AML-193 (cell line): ENCODE measurements around the gene CSTB.
"Not testable (repeated sequence)": the region's sequence is repeated elsewhere in the genome, so short reads cannot be mapped to it uniquely, and the experiment has no call there.

Experiments
- DNase-seq, 2 experiments: peaks; one replicate each; lab custom pipeline; 2025; lab: John Stamatoyannopoulos, UW

Gene CSTB

GRCh38 chr21:43775795-43776430 lies at the start of gene CSTB:
TSS of gene CSTB (minus strand) at chr21:43776308. CDS start at chr21:43776269, 39 bp downstream.
- DNase-seq: peak; percentile 26 to 33

- no peak for DNase-seq
Observed at GRCh38 chr21:43825242-43825935, 49.3 kb upstream of the CSTB start.

GRCh38 chr21:43824333-43825241 lies 48.5 kb upstream of the CSTB start:
- no peak for DNase-seq

- not testable (repeated sequence) for DNase-seq
Observed at GRCh38 chr21:43822741-43823140, 46.6 kb upstream of the CSTB start.

- not testable (repeated sequence) for DNase-seq
Observed at GRCh38 chr21:43822166-43822565, 46.1 kb upstream of the CSTB start.

GRCh38 chr21:43820466-43820865 lies 44.4 kb upstream of the CSTB start:
- no peak for DNase-seq

GRCh38 chr21:43819511-43820405 lies 43.6 kb upstream of the CSTB start:
- DNase-seq: no peak

GRCh38 chr21:43818685-43819084 lies 42.6 kb upstream of the CSTB start:
- DNase-seq: peak; percentile 12 to 23

GRCh38 chr21:43817157-43818086 lies 41.3 kb upstream of the CSTB start:
- DNase-seq: no peak

GRCh38 chr21:43816611-43817071 lies 40.5 kb upstream of the CSTB start:
- no peak for DNase-seq

- DNase-seq: no peak
Observed at GRCh38 chr21:43815991-43816390, 39.9 kb upstream of the CSTB start.

GRCh38 chr21:43815107-43815613 lies 39.1 kb upstream of the CSTB start:
- no peak for DNase-seq

- no peak for DNase-seq
Observed at GRCh38 chr21:43814215-43815106, 38.4 kb upstream of the CSTB start.

- DNase-seq: no peak
Observed at GRCh38 chr21:43813656-43813980, 37.5 kb upstream of the CSTB start.

GRCh38 chr21:43812957-43813655 lies 37.0 kb upstream of the CSTB start:
- DNase-seq: no peak

GRCh38 chr21:43812139-43812821 lies 36.2 kb upstream of the CSTB start:
- DNase-seq: no peak

GRCh38 chr21:43811262-43812105 lies 35.4 kb upstream of the CSTB start:
- DNase-seq: no peak
